AG08395 (cell line): Measurements from ENCODE around the gene ADNP2.
A peak's percentile ranks its signal among the peaks of the same experiment; 100 is the strongest.

ENCODE experiments used
- DNase-seq: peaks from one replicate; pipeline ENCODE4 v3.0.0; 2012; ENCODE audit warnings: mixed read lengths, low spot score

ADNP2 gene, protein sequence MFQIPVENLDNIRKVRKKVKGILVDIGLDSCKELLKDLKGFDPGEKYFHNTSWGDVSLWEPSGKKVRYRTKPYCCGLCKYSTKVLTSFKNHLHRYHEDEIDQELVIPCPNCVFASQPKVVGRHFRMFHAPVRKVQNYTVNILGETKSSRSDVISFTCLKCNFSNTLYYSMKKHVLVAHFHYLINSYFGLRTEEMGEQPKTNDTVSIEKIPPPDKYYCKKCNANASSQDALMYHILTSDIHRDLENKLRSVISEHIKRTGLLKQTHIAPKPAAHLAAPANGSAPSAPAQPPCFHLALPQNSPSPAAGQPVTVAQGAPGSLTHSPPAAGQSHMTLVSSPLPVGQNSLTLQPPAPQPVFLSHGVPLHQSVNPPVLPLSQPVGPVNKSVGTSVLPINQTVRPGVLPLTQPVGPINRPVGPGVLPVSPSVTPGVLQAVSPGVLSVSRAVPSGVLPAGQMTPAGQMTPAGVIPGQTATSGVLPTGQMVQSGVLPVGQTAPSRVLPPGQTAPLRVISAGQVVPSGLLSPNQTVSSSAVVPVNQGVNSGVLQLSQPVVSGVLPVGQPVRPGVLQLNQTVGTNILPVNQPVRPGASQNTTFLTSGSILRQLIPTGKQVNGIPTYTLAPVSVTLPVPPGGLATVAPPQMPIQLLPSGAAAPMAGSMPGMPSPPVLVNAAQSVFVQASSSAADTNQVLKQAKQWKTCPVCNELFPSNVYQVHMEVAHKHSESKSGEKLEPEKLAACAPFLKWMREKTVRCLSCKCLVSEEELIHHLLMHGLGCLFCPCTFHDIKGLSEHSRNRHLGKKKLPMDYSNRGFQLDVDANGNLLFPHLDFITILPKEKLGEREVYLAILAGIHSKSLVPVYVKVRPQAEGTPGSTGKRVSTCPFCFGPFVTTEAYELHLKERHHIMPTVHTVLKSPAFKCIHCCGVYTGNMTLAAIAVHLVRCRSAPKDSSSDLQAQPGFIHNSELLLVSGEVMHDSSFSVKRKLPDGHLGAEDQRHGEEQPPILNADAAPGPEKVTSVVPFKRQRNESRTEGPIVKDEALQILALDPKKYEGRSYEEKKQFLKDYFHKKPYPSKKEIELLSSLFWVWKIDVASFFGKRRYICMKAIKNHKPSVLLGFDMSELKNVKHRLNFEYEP

DNA sequence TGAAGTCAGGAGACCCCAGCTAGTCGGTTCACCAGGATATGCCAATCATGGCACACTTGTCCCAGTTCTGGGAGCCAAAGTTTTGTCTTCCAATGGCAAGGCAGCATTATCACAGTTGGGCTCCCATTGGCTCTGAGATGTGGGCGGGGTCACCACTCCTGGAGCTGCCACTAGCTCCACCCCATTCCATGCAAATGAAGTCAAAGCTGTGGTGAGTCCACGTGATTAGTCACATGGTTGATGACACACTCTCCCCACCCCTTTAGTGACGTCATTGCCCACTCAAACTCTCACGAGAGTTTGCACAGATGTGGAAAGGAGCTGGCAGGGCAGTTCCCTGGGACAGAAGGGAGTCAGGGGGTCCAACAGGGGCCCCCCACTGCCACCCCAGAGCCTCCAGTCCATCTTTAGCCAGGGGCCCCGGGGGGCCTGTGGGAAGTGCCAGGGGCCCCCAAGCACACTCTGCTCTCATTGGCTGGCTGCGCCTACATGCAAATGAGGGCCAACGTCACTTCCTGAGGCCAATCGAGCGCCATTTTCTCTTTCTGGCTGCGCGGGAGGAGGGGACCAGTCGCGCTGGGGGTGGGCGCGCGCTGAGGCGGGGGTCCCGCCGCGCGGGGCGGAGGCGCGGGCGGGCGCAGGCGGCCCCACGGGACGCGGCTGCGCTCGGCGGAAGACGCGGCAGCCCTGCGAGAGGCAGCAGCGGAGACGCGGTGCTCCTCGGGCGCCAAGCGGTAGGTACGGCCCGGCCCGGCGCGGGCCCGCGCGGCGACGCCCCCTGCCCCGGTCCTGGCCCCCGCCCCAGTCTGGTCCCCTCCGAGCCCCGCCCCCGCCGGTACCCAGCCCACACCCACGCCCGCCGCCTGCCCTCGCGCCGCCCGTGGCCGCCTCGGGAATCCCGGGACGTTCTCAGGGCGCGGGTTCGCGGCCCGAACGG lies at the start of gene ADNP2:
Gene ADNP2 (plus strand): TSS at position 524 of the 937 bp plus-strand sequence. CDS start 8,281 bp downstream, outside the sequence.
- peak; percentile 96 for DNase-seq

DNA sequence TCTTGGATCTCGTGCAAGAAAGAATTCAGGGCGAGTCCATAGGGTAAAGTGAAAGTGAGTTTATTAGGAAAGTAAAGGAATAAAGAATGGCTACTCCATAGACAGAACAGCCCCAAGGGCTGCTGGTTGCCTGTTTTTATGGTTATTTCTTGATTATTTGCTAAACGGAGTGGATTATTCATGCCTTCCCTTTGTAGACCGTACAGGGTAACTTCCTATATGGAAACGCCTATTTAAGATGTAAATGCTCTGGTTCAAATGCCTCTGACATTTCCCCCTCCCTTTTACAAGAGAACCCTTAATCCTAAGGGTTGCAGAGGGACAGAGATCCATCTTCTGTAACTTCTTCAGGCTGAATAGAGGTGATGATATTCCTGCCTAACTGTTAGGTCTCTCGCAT lies 49.1 kb upstream of the ADNP2 start:
- DNase-seq = no peak

DNA sequence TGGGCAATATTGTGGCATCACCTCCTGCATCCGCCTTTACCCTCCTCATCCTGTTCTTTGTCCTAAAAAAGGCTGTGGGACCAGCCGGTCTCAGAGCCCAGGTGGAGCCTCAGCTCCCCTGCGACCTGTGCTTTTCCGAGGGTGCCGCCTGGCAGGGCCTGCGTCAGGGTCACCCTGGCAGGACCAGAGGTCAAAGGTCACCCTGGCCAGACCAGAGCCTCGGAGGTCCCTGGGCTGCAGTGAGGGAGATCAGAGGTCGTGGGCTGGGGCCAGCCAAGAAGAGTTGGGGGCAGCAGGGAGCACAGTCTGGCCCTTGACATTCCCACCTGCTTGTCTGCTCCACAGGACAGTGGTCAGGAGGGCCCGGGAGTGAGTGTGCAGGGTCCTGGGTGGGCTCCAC lies 43.4 kb upstream of the ADNP2 start:
- DNase-seq = no peak

DNA sequence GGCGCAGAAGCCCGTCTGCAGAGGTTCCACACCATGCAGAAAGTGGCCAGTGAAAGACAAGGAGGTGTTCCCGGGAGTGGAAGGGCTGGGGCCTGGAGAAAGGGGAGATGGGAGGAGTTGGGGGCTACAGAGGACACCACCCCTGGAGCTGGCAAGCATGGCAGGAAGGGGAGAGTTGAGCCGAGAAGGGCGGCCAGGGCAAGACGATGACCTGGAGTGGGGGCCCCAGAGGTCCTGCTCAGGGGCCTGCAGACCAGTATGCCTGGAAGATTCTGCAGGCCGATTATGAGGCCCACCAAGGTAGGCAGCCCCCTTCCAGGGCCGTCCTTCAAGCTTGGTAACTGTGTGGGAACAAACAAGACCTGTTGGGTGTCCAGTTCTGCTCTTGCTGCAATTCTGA lies 41.7 kb upstream of the ADNP2 start:
- no peak for DNase-seq

DNA sequence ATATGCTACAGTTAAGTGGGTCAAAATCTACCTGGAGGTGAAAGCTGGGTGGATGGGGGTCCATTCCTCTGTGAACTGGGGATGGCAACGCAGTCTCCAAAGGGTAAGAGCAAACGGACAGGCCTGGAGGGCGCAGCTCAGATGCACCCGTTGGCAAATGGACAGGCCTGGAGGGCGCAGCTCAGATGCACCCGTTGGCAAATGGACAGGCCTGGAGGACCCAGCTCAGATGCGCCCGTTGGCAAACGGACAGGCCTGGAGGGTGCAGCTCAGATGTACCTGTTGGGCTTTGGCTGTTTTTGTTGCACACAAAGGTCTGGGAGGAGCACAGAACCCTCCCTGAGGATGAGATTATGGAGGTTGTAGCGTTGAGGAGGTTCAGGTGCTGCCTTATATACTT lies 41.2 kb upstream of the ADNP2 start:
- DNase-seq = no peak

DNA sequence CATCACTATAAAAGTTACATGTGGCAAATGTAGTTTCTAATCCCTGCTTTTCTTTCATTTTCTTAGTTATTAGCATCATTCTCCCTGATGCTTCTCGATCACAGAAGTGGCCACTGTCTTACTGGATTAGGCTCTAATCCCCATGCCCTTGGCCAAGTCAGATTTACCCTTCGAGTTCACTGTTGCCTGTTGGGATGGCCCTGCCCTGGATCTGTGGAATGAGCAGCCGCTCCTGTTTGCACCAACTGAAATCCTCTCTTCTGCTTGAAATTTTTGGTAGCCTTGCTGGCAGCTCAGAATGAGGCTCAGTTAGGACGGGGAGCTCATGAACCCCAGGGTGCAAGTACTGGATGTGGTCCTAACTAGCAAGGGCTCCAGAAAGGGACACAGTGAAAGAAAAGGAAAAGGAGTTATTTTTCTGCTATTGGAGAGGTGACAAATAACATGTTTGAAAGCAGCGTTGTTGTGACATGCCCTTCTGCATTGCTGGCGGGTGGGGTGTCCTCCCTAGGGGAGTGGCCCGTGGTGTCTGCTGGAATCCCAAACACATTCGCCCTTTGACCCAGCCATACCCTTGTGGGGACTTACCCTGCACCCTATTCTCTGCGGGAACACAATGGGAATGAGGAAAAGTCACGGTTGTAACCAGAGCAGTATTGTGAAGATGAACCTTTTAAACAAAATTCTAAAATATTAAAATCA lies 40.3 kb upstream of the ADNP2 start:
- no peak for DNase-seq

DNA sequence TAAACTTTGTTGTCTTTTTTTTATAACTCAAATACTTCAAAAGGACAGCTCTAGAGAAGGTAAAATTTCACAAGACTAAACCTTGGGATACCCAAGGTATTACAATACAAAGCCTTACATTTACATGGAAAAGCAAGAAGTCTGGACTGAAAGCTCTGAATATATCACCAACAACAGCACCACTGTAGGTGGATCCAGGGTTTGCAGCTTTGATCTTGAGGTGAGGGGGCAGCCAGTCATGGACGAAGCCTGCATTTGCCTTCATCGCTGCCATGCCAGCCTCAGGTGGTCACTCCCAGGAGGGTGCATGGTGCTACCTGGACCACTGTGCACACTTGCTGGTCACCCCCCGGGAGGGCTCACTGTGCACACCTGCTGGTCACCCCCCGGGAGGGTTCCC lies 38.2 kb upstream of the ADNP2 start:
- DNase-seq = no peak

DNA sequence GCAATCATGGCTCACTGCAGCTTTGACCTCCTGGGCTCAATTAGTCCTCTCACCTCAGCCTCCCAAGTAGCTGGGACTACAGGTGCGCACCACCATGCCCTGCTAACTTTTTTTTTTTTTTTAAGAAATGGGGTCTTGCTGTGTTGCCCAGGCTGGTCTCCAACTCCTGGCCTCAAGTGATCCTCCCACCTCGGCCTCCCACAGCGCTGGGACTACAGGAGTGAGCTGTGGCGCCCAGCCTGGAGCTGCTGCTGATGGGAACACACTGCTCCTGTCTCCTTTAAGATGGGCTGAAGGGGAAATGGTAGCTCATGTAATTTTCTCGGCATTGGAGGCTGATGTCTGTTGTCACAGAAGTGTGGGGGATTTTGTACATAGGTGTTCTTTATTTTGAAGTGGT lies 34.9 kb upstream of the ADNP2 start:
- no peak for DNase-seq

DNA sequence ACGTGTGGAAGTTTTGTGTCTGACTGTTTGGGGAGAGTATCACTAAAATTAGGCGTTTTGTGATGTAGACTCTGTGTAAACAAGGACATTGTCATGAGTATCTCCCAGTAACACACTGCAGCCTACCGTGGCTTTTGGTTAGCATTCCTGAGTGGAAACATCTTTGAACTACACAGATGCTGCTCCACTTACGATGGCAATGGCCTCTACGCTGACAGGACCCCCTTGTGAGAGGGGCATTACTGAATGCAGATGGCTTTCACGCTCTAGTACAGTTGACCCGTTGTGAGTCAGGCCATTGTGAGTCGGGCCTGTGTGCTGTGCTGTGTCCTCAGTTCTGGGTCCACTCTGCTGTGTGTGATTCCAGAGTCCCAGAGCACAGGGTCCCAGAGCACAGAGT lies 34.4 kb upstream of the ADNP2 start:
- DNase-seq = no peak

DNA sequence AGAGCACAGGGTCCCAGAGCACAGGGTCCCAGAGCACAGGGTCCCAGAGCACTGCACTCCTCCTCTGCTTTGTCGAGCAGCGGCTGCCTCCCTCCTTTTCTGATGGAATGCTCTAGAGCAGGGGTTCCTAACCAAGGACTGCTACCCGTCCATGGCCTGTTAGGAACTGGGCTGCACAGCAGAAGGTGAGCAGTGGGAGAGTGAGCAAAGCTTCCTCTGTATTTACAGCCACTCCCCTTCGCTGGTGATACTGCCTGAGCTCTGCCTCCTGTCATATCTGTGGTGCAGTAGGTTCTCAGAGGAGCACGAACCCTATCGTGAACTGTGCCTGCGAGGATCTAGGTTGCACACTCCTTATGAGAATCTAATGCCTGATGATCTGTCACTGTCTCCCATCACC lies 33.1 kb upstream of the ADNP2 start:
- DNase-seq = no peak

DNA sequence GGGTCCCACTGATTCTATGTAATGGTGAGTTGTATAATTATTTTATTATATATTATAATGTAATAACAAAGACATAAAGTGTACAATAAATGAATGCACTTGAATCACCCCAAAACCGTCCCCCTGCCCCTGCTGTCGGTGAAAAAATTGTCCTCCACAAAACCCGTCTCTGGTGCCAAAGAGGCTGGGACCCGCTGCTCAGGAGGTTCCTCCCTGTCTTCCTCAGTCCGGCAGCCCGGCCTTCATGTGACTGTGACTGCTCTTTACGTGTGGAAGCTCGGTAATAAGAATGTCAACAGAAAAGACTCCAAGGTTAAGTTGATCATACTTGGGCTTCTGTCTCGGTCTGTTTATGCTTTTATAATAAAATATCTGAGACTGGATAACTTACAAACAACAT lies 32.7 kb upstream of the ADNP2 start:
- no peak for DNase-seq

DNA sequence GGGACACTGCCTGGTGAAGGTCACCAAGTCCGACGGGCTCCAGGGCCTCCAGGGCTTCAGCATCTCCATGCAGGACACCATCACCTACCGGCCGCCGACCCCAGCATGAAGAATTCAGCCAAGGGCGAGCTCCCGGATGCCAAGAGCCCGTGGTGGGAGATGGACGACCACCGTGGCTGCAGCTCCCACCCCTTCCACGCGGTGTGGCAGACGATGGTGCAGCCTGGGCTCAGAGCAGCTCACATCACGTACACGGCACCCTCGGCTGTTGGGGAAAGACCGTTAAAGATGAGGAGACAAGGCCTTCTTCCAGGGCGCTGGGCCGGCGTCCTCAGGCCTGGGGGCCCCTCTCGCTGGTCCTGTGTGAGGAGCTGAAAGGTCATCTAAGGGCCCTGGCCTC lies 31.2 kb upstream of the ADNP2 start:
- DNase-seq = no peak

DNA sequence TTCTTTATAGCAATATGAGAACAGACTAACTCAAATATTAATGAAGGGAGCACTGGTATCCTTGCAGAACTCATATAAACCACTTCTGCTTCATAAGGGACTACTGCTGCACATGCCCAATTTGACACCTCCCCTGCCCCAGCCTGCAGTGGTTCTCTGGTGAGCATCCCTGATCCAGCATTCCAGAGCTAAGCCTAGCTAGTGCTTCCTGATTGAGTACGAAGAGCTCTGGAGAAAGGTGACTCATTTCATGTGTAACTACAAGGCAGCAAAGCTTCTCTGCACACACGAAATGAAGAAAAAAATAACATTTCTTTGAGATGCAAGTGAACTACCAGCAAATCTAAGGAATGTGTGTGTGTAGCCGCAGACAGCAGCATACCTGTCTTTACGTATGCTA lies 22.8 kb upstream of the ADNP2 start:
- peak; percentile 21 for DNase-seq

DNA sequence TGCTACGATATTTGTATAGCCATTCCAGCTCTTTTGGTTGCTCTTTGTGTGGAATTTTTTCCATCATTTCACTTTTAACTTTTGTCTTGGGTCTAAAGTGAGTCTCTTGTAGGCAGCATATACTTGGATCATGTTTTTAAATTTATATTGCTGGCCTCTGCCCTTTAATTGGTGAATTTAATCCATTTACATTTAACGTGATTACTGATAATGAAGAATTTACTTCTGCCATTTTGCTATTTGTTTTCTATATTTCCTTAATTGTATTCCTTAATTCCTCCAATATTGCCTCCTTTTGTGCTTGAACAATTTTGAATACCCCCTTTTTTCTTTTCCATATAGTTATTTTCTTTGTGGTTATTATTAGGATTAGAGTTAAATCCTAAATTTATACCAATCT lies 21.0 kb upstream of the ADNP2 start:
- DNase-seq = no peak

DNA sequence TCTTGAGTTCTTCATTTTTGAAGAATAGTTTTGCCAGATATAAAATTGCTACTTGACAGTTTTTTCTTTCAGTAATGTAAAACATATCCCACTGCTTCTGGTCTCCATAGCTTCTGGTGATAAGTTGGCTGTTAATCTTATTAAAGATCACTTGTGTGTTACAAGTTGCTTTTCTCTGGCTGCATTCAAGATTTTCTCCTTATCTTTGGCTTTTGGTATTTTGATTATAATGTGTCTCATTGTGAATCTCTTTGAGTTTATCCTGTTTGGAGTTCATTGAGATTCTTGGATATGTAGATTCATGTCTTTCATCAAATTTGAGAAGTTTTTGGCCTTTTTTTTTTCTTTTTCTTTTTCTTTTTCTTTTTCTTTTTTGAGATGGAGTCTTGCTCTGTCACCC lies 20.2 kb upstream of the ADNP2 start:
- DNase-seq = no peak

DNA sequence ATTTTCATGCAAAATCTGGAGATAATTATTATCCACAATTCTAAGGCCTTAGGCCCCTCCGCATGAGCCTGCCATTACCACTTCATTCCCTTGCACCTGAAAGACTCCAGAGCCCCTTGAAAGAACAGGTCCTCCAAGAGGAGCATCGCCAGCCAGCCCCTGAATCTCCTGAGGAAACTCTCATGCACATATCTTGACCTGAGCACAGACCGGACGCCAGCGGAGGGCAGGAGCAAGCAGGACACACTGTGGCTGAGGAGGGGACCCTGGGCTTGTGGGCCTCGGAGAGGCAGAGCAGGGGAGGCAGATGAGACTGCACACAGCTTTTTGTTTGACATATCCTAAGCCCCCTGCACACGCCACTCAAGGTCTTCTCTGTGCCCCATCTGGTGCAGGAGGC lies 13.6 kb upstream of the ADNP2 start:
- no peak for DNase-seq

DNA sequence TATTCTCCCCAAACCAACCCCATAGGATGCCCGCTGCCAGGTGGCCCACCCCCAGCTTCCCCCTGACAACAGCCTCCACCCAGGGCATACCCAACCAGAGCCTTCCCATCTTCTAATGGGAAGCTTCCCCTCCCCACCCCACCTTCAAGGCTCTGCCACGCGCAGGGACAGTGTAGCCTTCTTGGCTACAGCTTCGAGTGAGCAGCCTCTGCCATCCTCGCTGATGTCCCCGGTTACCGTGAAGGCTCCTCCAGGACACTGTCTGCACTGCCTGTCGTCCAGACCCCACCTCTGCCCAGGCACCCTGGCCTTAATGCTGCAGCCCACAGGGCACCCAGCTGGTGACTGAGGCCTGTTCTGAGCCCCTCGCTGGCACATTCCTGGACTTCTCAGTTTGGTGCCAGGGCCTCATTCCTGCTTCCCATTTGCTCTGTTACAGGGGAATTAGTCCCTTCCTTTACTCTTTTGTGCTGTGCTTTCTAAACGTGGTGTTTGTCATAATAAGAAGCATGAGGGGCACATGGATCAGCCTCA lies 13.0 kb upstream of the ADNP2 start:
- DNase-seq = no peak

DNA sequence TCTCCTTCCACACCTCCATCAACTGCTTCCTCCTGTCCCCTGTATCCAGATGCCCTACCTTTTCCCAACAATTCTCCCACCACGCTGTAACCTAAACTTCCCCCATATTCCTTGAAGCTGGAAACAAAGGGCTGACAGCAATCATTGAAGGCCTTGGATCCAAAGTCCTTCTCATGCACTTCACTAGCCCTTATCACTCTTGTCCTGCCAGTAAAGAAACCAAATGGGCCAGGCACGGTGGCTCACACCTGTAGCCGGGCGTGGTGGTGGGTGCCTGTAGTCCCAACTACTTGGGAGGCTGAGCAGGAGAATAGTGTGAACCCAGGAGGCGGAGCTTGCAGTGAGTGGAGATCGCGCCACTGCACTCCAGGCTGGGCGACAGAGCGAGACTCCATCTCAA lies 11.9 kb upstream of the ADNP2 start:
- DNase-seq = no peak

DNA sequence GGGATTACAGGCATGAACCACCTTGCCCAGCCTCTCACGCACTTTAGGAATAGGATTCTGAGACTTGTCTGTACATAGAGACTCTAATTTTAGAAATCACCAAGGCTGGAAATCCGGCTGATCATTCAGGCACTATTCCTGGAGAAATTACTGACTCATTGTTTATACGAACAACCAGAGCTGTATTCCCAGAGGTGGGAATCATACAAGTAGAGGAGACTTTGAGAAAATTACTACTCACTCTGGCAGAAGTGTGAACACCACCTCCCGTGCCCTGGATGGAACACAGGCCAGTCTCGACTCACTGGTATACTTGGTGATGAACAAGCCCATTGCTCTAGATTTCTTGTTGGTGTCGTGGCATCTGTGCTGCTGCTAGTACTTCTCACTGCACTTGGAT lies 5.8 kb upstream of the ADNP2 start:
- peak; percentile 38 for DNase-seq

DNA sequence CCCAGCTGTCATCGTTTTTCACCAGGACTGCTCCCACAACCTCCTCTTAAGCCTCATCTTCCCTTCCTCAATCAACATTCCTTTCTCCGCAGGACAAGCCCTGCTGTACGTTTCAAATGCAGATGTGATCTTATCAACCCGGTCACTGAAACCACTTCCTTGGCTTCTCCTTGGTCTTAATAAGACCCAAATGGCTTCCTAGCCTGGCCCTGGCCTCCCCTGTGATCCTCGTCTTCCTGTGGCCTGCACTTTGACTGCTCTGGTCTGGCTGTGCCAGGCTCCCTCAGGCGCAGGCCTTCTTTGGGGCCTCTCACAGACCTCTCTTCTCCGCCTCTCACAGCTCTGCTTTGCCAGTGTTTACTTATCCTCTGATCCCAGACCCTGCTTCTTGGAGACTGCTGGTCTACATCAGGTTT lies 4.7 kb upstream of the ADNP2 start:
- no peak for DNase-seq
